Trophoblast cell (in vitro differentiated cells and primary cell): ENCODE data around the gene WDFY1.

ENCODE experiments used
- DNase-seq, 2 donors: peaks; one replicate each; pipeline ENCODE4 v3.0.0-alpha.2; 2016
- H2AFZ ChIP-seq: 2 replicates; pipeline ENCODE4 v1.6.1; 2013; ENCODE audit warnings: low read length, moderate library complexity, mild to moderate bottlenecking; ENCODE audit not compliant: insufficient read depth, poor library complexity
- H2AK5ac ChIP-seq: 2 replicates; pipeline ENCODE4 v1.6.1; 2013; ENCODE audit warnings: mild to moderate bottlenecking, low read length
- H2BK120ac ChIP-seq: 2 replicates; pipeline ENCODE4 v1.6.1; 2013; ENCODE audit warnings: low read length, mild to moderate bottlenecking, moderate library complexity; ENCODE audit not compliant: insufficient read depth, poor library complexity
- H2BK12ac ChIP-seq: 2 replicates; pipeline ENCODE4 v1.6.1; 2013; ENCODE audit warnings: mild to moderate bottlenecking, low read length, moderate library complexity
- H2BK5ac ChIP-seq: 2 replicates; pipeline ENCODE4 v1.6.1; 2013; ENCODE audit warnings: low read length, low read depth, moderate library complexity, mild to moderate bottlenecking; ENCODE audit not compliant: poor library complexity
- H3K14ac ChIP-seq: 2 replicates; pipeline ENCODE4 v1.6.1; 2013; ENCODE audit warnings: mild to moderate bottlenecking, low read length
- H3K18ac ChIP-seq: 2 replicates; pipeline ENCODE4 v1.6.1; 2013; ENCODE audit warnings: mild to moderate bottlenecking, low read length
- H3K23ac ChIP-seq: 2 replicates; pipeline ENCODE4 v1.6.1; 2013; ENCODE audit warnings: low read length
- H3K27ac ChIP-seq: 2 replicates; pipeline ENCODE4 v1.5.1; 2013; ENCODE audit warnings: low read depth, mild to moderate bottlenecking, inconsistent platforms, low read length, moderate library complexity
- H3K27me3 ChIP-seq: 2 replicates; pipeline ENCODE4 v1.6.1; 2013; ENCODE audit warnings: inconsistent platforms, mild to moderate bottlenecking, low read length, moderate library complexity; ENCODE audit not compliant: insufficient read depth
- H3K36me3 ChIP-seq, 2 experiments: 1 replicate in 1 of 2; 2 replicates in 1 of 2; pipeline ENCODE4 v1.6.1; 2013; ENCODE audit warnings: low read length in 2 of 2, mild to moderate bottlenecking in 2 of 2, moderate library complexity in 1 of 2; ENCODE audit not compliant: insufficient read depth in 2 of 2, control insufficient read depth in 1 of 2
- H3K4ac ChIP-seq: 2 replicates; pipeline ENCODE4 v1.6.1; 2013; ENCODE audit warnings: low read depth, mild to moderate bottlenecking, low read length, moderate library complexity
- H3K4me1 ChIP-seq, 2 experiments: 1 replicate in 1 of 2; 2 replicates in 1 of 2; pipeline ENCODE4 v1.6.1; 2013; ENCODE audit warnings: low read length in 2 of 2, mild to moderate bottlenecking in 2 of 2, moderate library complexity in 1 of 2; ENCODE audit not compliant: insufficient read depth in 2 of 2, control insufficient read depth in 1 of 2
- H3K4me2 ChIP-seq: 2 replicates; pipeline ENCODE4 v1.6.1; 2013; ENCODE audit warnings: inconsistent platforms, mild to moderate bottlenecking, low read length, moderate library complexity
- H3K4me3 ChIP-seq: 2 replicates; pipeline ENCODE4 v1.5.1; 2013; ENCODE audit warnings: mild to moderate bottlenecking, low read depth, low read length, inconsistent platforms
- H3K79me1 ChIP-seq: one replicate; pipeline ENCODE4 v1.6.1; 2013; ENCODE audit warnings: low read length
- H3K79me2 ChIP-seq: 2 replicates; pipeline ENCODE4 v1.6.1; 2013; ENCODE audit warnings: low read length, mild to moderate bottlenecking; ENCODE audit not compliant: control insufficient read depth, insufficient read depth, poor library complexity
- H3K9ac ChIP-seq: 2 replicates; pipeline ENCODE4 v1.6.1; 2013; ENCODE audit warnings: mild to moderate bottlenecking, low read length
- H3K9me3 ChIP-seq: 2 replicates; pipeline ENCODE4 v1.6.1; 2013; ENCODE audit warnings: low read depth, mild to moderate bottlenecking, control low read depth, inconsistent platforms, low read length; ENCODE audit not compliant: insufficient read depth
- H4K12ac ChIP-seq: 2 replicates; pipeline ENCODE4 v1.6.1; 2013; ENCODE audit warnings: low read depth, mild to moderate bottlenecking, low read length, moderate library complexity
- H4K8ac ChIP-seq: 2 replicates; pipeline ENCODE4 v1.6.1; 2013; ENCODE audit warnings: low read depth, mild to moderate bottlenecking, low read length, moderate library complexity
- H4K91ac ChIP-seq: one replicate; pipeline ENCODE4 v1.6.1; 2013; ENCODE audit warnings: low read depth, mild to moderate bottlenecking, low read length, moderate library complexity
- WGBS: extraction: QIAGEN DNeasy Blood & Tissue Kit; methylation state at CpG from one replicate; pipeline ENCODE4 v1.1.7; 2013; ENCODE audit warnings: missing lambda C conversion rate; ENCODE audit not compliant: insufficient read length, insufficient coverage; ENCODE audit errors: extremely low coverage; 5-methylcytosine and 5-hydroxymethylcytosine counted together

WDFY1 gene

GRCh38 chr2:223894009-223894408 is 51.1 kb downstream of the WDFY1 start:
- no peak overlapping the region for H2AFZ ChIP-seq
- no peak overlapping the region for H2BK120ac ChIP-seq
- DNase-seq: no peak
- no peak overlapping the region for H4K12ac ChIP-seq
- no peak overlapping the region for H2AK5ac ChIP-seq
- no peak overlapping the region for H2BK12ac ChIP-seq
- H4K8ac ChIP-seq: no peak overlapping the region
- H3K4me2 ChIP-seq: no peak overlapping the region
- no peak overlapping the region for H3K4me3 ChIP-seq
- no peak overlapping the region for H3K18ac ChIP-seq
- H3K79me2 ChIP-seq: no peaks in the 10 kb centered on the region
- no peaks in the 10 kb centered on the region for H3K79me1 ChIP-seq
- H3K9me3 ChIP-seq: peaks cover 1% of the 10 kb centered on the region
- no peak overlapping the region for H3K9ac ChIP-seq
- no peak overlapping the region for H3K4ac ChIP-seq
- no peak overlapping the region for H3K14ac ChIP-seq
- peaks cover 11 to 17% of the 10 kb centered on the region in 2 experiments for H3K36me3 ChIP-seq
- H3K4me1 ChIP-seq: no peaks in the 10 kb centered on the region
- no CpG with 5 or more reads among the region's 8 CpGs for WGBS
- no peaks in the 10 kb centered on the region for H3K27me3 ChIP-seq
- H4K91ac ChIP-seq: no peak overlapping the region
- no peak overlapping the region for H3K23ac ChIP-seq
- no peak overlapping the region for H2BK5ac ChIP-seq
- H3K27ac ChIP-seq: no peak overlapping the region

DNA sequence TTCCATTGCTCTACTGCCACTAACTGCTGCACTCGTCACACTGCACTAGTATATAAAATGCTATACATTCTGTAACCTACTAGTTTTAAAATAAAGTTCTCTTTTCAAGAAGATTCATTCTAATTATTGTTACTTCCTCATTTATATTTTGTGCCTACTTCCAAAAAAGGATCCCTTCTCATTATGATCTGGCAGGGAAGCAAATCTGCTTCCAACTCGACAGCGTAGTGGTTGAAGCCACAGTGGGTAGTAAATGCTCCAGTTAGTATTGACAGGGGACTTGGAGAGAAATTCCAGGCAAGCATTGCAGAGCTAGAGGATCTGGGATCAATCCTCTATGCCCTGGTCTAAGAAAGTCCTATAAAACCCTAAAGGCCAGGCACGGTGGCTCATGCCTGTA is 54.4 kb downstream of the WDFY1 start:
- Histone ChIP-seq H3K18ac (no peak overlapping the region), H4K91ac (no peak overlapping the region)
- WGBS: no CpG with 5 or more reads among the region's 4 CpGs

DNA sequence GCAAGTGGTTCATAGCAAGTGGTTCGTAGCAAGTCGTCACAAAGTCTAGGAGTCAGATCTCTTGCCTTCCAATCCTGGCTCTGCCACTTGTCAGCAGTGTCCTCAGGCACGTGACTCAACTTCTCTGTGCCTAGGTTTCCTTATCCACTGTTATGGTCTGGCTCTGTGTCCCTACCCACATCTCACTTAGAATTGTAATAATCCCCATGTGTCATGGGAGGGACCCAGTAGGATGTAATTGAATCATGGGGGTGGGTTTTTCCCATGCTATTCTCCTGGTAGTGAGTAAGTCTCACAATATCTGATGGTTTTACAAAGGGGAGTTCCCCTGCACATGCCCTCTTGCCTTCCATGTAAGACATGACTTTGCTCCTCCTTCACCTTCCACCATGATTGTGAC is 55.9 kb downstream of the WDFY1 start:
- H2AK5ac ChIP-seq: no peak overlapping the region
- no peak overlapping the region for H2BK5ac ChIP-seq
- no peak overlapping the region for H2BK12ac ChIP-seq
- no peak overlapping the region for H3K23ac ChIP-seq
- no peak overlapping the region for H4K12ac ChIP-seq
- H4K91ac ChIP-seq: no peak overlapping the region
- no peak overlapping the region for H3K4me3 ChIP-seq
- H3K4me2 ChIP-seq: no peak overlapping the region
- H4K8ac ChIP-seq: no peak overlapping the region
- no peak overlapping the region for H3K18ac ChIP-seq
- peaks cover 1% of the 10 kb centered on the region for H3K9me3 ChIP-seq
- H3K4ac ChIP-seq: no peak overlapping the region
- H3K79me1 ChIP-seq: no peaks in the 10 kb centered on the region
- no CpG with 5 or more reads among the region's 3 CpGs for WGBS
- H3K27me3 ChIP-seq: no peaks in the 10 kb centered on the region
- H2AFZ ChIP-seq: no peak overlapping the region
- H3K36me3 ChIP-seq: peaks cover 16 to 24% of the 10 kb centered on the region in 2 experiments
- H3K4me1 ChIP-seq: peaks cover 0 to 2% of the 10 kb centered on the region in 2 experiments
- no peak overlapping the region for H2BK120ac ChIP-seq
- peak; percentile 36 to 50 for DNase-seq
- H3K9ac ChIP-seq: no peak overlapping the region
- no peak overlapping the region for H3K27ac ChIP-seq
- no peaks in the 10 kb centered on the region for H3K79me2 ChIP-seq
- H3K14ac ChIP-seq: no peak overlapping the region

More for the DNA sequence above, 54.4 kb downstream of the WDFY1 start:
- Histone ChIP-seq H4K12ac (no peak overlapping the region), H3K4ac (no peak overlapping the region), H3K79me2 (no peaks in the 10 kb centered on the region), H3K79me1 (no peaks in the 10 kb centered on the region), H3K9me3 (peaks cover 1% of the 10 kb centered on the region), H3K27ac (no peak overlapping the region), H2AK5ac (no peak overlapping the region), H3K4me2 (no peak overlapping the region), H3K9ac (no peak overlapping the region), H3K14ac (no peak overlapping the region), H3K4me1 (peaks cover 0 to 2% of the 10 kb centered on the region in 2 experiments), H3K4me3 (no peak overlapping the region), H2BK12ac (no peak overlapping the region), H3K27me3 (no peaks in the 10 kb centered on the region), H3K36me3 (peaks cover 16 to 25% of the 10 kb centered on the region in 2 experiments), H2AFZ (no peak overlapping the region), H4K8ac (no peak overlapping the region), H3K23ac (no peak overlapping the region), H2BK120ac (no peak overlapping the region), H2BK5ac (no peak overlapping the region)
- no peak for DNase-seq

- Histone ChIP-seq H3K79me1 (no peaks in the 10 kb centered on the region), H3K79me2 (no peaks in the 10 kb centered on the region), H2BK5ac (no peak overlapping the region), H3K36me3 (peaks cover 16 to 22% of the 10 kb centered on the region in 2 experiments), H3K4me2 (no peak overlapping the region), H2AK5ac (peak overlapping the region; percentile 69), H2BK12ac (no peak overlapping the region), H3K4me1 (peaks cover 0 to 2% of the 10 kb centered on the region in 2 experiments), H3K9ac (no peak overlapping the region), H3K9me3 (peaks cover 1% of the 10 kb centered on the region), H4K91ac (peak overlapping the region; percentile 24), H3K4ac (no peak overlapping the region), H4K12ac (peak overlapping the region; percentile 30), H3K27me3 (no peaks in the 10 kb centered on the region), H3K18ac (peak overlapping the region; percentile 84), H3K4me3 (no peak overlapping the region), H3K27ac (no peak overlapping the region), H3K14ac (no peak overlapping the region), H2AFZ (no peak overlapping the region), H3K23ac (no peak overlapping the region), H2BK120ac (peak overlapping the region; percentile 83), H4K8ac (peak overlapping the region; percentile 28)
- DNase-seq: no peak
- no CpG with 5 or more reads among the region's 2 CpGs for WGBS
Measured at GRCh38 chr2:223888251-223888650, 56.9 kb downstream of the WDFY1 start.
